Osteocyte (in vitro differentiated cells): ENCODE data around the gene APLNR. TPM values are rescaled to one million over a fixed set of nuclear protein-coding genes. Genes with fewer than 3 reads are reported as not detected.

Experiments
- DNase-seq: peaks from one replicate; pipeline ENCODE4 v3.0.0; 2021; ENCODE audit warnings: mixed read lengths; ENCODE audit not compliant: unreplicated experiment; ENCODE audit errors: extremely low spot score
- H3K27ac Mint-ChIP-seq: one replicate; pipeline ENCODE4 v1.8.0; 2021; ENCODE audit warnings: mild to moderate bottlenecking, mixed read lengths; ENCODE audit not compliant: unreplicated experiment
- H3K27me3 Mint-ChIP-seq: one replicate; pipeline ENCODE4 v1.8.0; 2021; ENCODE audit warnings: mixed read lengths; ENCODE audit not compliant: unreplicated experiment
- H3K36me3 Mint-ChIP-seq: one replicate; pipeline ENCODE4 v1.8.0; 2021; ENCODE audit warnings: mixed read lengths; ENCODE audit not compliant: unreplicated experiment
- H3K4me1 Mint-ChIP-seq: one replicate; pipeline ENCODE4 v1.8.0; 2021; ENCODE audit warnings: mixed read lengths; ENCODE audit not compliant: unreplicated experiment
- H3K4me3 Mint-ChIP-seq: one replicate; pipeline ENCODE4 v1.8.0; 2021; ENCODE audit warnings: mild to moderate bottlenecking, moderate library complexity, mixed read lengths; ENCODE audit not compliant: unreplicated experiment
- H3K9me3 Mint-ChIP-seq: one replicate; pipeline ENCODE4 v1.8.0; 2021; ENCODE audit warnings: mixed read lengths; ENCODE audit not compliant: unreplicated experiment
- total RNA-seq: library from RNA; stranded (reverse); gene quantifications from 2 replicates; pipeline ENCODE4 v1.2.1, GENCODE V29; 2021
- TF ChIP-seq, protein P1 (sequence below): fragments of 200-600 bp; sonication (generic); IDR thresholded peaks from 2 replicates; pipeline ENCODE4 v1.5.0; 2021; ENCODE audit warnings: antibody characterized with exemption, mild to moderate bottlenecking, moderate library complexity

The APLNR gene
- total RNA-seq, 1 donor from 2014 or later, result not detected

DNA sequence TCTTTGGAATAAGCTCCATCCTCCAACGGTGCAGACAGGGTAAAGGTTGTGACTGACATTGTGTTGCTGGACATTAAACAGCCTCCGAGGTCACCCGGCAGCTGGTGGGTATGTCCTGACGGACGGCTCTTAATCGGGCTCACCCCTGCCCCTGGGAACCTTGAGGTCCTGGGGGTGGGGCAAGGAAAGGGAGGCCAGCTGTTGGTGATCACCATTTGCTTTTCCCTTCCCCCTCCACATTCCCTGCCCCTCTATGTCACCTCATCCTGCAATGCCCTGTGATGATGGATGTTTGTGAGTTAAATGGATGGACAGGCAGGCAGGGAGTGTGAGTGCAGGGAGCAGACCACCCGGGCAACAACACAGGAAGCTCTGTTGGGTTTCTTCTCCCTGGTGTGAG is 26.3 kb downstream of the APLNR start:
- H3K4me3 Mint-ChIP-seq, result no peak overlapping the region
- no peaks in the 10 kb centered on the region for H3K4me1 Mint-ChIP-seq
- TF ChIP-seq, protein P1, sequence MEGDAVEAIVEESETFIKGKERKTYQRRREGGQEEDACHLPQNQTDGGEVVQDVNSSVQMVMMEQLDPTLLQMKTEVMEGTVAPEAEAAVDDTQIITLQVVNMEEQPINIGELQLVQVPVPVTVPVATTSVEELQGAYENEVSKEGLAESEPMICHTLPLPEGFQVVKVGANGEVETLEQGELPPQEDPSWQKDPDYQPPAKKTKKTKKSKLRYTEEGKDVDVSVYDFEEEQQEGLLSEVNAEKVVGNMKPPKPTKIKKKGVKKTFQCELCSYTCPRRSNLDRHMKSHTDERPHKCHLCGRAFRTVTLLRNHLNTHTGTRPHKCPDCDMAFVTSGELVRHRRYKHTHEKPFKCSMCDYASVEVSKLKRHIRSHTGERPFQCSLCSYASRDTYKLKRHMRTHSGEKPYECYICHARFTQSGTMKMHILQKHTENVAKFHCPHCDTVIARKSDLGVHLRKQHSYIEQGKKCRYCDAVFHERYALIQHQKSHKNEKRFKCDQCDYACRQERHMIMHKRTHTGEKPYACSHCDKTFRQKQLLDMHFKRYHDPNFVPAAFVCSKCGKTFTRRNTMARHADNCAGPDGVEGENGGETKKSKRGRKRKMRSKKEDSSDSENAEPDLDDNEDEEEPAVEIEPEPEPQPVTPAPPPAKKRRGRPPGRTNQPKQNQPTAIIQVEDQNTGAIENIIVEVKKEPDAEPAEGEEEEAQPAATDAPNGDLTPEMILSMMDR, result no peak
- DNase-seq, result no peak
- no peaks in the 10 kb centered on the region for H3K9me3 Mint-ChIP-seq
- no peak overlapping the region for H3K27ac Mint-ChIP-seq
- H3K27me3 Mint-ChIP-seq, result peaks cover 6% of the 10 kb centered on the region
- H3K36me3 Mint-ChIP-seq, result no peaks in the 10 kb centered on the region

- no peaks in the 10 kb centered on the region for H3K9me3 Mint-ChIP-seq
- H3K36me3 Mint-ChIP-seq, result no peaks in the 10 kb centered on the region
- TF ChIP-seq, protein P1, result no peak
- no peak overlapping the region for H3K27ac Mint-ChIP-seq
- no peaks in the 10 kb centered on the region for H3K4me1 Mint-ChIP-seq
- DNase-seq, result no peak
- peaks cover 17% of the 10 kb centered on the region for H3K27me3 Mint-ChIP-seq
- H3K4me3 Mint-ChIP-seq, result no peak overlapping the region
These were observed 29.9 kb downstream of the APLNR start for GRCh38 chr11:57207168-57207567.

- peaks cover 22% of the 10 kb centered on the region for H3K27me3 Mint-ChIP-seq
- no peaks in the 10 kb centered on the region for H3K36me3 Mint-ChIP-seq
- no peak overlapping the region for H3K4me3 Mint-ChIP-seq
- no peaks in the 10 kb centered on the region for H3K9me3 Mint-ChIP-seq
- H3K4me1 Mint-ChIP-seq, result no peaks in the 10 kb centered on the region
- DNase-seq, result no peak
- TF ChIP-seq, protein P1, result no peak
- no peak overlapping the region for H3K27ac Mint-ChIP-seq
These were observed 31.9 kb downstream of the APLNR start for GRCh38 chr11:57205041-57205641.

DNA sequence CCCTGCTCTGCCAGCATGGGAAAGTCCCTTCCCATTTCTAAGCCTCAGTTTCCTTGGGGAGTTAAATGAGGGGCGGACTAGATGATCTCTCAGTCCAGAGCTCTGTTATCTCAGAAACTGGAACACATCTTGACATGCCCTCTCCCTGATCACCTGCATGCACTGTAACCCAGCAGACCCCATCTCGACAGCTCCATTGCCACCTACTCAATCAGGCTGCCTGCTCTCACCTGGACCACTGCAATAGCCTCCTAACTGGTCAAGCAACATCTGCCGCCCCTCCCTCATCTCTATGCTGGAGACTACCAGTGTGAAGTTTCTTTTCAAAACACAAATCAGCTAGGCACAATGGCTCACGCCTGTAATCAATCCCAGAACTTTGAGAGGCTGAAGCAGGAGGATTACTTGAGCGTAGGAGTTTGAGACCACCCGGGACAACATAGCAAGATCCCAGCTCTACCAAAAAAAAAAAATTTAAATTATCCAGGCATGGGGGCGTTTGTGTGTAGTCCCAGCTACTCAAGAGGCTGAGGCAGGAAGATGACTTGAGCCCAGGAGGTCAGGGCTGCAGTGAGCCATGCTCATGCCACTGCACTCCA is 33.1 kb downstream of the APLNR start:
- H3K4me1 Mint-ChIP-seq, result no peaks in the 10 kb centered on the region
- no peak overlapping the region for H3K4me3 Mint-ChIP-seq
- H3K36me3 Mint-ChIP-seq, result no peaks in the 10 kb centered on the region
- TF ChIP-seq, protein P1, result no peak
- no peaks in the 10 kb centered on the region for H3K9me3 Mint-ChIP-seq
- no peak overlapping the region for H3K27ac Mint-ChIP-seq
- DNase-seq, result no peak
- peaks cover 22% of the 10 kb centered on the region for H3K27me3 Mint-ChIP-seq

- TF ChIP-seq, protein P1, result no peak
- H3K36me3 Mint-ChIP-seq, result no peaks in the 10 kb centered on the region
- no peak for DNase-seq
- H3K4me3 Mint-ChIP-seq, result no peak overlapping the region
- H3K27ac Mint-ChIP-seq, result no peak overlapping the region
- no peaks in the 10 kb centered on the region for H3K9me3 Mint-ChIP-seq
- H3K27me3 Mint-ChIP-seq, result peaks cover 22% of the 10 kb centered on the region
- H3K4me1 Mint-ChIP-seq, result no peaks in the 10 kb centered on the region
These were observed 33.7 kb downstream of the APLNR start for GRCh38 chr11:57203359-57203758.
